Stimulated activated CD8-positive, alpha-beta memory T cell treated with anti-CD3 and anti-CD28 coated beads, Interleukin-12 subunit alpha, Interleukin-12 subunit beta, amount 100 ng/mL, for 24 hours (primary cell): ENCODE data around the gene SLC6A7.

ENCODE experiments used
- DNase-seq: peaks from one replicate; pipeline ENCODE4 v3.0.0-alpha.2; 2020; ENCODE audit errors: extremely low read depth

SLC6A7 gene

DNA sequence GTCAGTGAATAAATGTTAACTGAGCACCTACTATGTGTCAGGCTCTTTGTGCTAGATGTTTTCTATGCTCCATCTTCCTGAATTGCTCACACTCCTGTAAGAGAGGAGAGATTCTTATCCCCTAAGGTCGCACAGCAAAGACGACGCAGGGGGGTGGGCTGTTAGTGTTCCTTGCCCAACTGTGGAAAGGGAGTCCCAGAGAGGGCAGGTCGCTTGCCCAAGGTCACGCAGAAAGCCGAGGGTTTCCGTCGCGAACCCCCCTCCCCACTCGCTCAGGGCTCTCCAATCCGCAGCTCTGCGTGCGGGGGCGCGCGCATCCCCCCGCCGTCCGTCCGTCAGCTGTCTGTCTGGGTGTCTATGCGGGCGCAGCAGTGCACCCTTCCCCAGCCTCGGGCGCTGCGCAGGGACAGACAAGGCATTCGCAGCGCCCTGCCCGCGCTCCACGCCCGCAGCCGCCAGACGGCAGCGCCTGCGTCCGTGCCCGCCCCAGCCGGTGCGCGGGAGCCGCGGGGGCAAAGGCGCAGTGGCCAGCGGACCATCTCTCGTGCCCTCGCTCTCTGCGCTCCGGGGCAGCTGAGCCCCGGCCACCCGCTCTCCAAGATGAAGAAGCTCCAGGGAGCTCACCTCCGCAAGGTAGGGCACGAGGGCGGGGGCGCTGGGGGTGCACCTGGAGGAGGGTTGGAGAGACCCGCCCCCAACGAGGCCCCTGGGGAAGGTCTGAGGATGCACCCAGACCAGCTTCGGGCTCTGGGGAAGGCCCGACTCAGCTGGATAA lies at the start of gene SLC6A7:
Gene SLC6A7, plus strand, starts transcription at position 335 of the 775 bp plus-strand sequence. Its CDS starts 266 bp downstream, at position 601.
- no peak for DNase-seq

DNA sequence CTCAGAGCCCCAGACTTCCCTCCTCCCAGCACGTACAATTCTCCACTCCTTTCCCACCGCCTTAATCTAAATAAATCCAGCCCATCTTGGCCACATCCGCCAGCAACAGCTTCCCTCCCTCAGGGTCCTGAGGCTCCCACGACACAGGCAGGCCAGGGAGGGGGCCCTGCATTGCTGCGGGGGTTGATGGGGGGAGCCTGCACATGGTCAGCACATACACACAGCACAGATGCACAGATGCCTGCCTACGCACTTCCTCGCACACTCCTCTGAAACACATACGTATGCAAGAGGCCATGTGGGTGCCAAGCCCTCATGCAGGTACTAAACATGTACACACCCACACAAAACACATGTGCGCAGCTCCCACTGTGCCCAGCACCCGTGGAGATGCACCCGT lies 49.0 kb upstream of the SLC6A7 start:
- DNase-seq = no peak

DNA sequence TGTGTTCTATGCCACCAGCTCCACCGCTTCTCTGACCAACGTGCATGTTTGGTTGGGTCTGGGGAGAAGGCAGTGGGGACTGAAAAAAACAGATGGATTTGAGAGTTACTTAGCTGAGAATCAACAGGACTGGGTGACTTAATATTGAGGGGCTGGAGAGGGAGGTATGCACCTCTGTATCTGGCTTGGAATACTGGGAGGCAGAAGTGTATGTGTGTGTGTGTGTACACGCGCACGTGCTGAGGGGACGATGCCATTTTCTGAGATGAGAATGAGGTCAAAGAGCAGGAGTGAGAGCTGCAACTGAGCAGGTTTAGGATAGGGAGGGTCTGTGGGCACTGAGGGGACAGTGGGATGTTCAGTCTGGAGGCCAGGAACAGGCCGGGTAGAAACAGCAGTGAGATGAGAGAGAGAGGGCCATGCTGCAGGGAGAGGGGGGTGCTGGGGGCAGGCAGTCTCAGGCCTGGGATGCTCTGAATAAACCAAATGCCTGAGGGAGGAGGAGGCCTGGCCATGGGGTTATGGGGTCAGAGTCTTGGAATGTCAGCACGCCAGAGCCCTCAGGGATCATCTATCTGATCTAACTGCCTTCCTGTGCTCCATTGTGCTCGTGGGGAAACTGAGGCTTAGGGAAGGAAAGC lies 48.2 kb upstream of the SLC6A7 start:
- DNase-seq = no peak

DNA sequence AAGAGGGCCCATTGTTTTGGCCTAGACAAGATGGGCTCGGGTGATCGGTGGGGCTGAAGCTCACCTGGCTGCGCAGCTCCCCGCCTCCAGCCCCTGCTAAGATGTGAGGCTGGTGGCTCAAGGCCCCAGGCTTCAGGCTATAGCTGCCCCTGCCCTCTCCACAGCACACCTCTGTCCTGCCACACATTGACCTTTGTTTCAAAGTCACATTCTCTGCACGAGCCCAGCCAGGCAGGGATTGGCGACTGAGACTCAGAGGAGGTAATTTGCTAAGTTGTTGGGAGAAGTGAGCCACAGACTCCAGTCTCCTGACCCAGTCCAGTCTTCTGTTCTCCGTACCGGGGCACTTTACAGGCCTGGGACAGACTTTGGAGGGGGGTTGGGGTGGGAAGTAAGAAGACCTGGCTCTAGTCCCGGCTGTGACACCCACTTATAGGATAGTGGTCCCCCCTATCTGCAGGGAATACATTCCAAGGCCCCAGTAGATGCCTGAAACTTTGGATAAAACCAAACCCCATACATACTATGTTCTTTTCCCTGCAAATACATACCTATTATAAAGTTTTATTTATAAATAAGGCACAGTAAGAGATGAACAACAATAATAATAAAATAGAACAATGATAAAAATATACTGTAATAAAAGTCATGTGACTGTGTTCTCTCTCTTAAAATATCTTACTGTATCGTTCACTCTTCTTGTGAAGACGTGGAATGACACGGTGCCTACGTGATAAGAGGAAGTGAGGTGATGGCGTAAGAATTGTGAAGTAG lies 47.5 kb upstream of the SLC6A7 start:
- DNase-seq = no peak

DNA sequence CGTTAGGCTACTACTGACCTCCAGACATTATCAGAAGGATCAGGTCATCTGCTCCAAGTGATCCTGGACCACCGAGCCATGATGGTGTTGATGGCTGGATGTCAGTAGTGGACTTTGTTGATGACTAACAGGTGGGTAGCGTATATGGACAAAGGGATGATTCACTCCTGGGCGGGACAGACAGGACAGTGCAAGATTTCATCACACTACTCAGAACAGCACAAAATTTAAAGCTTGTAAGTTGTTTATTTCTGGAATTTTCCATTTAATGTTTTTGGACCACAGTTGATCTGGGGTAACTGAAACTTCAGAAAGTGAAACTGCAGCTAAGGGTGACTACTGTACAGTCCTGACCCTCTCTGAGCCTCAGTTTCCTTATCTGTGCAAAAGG lies 46.9 kb upstream of the SLC6A7 start:
- DNase-seq = no peak

DNA sequence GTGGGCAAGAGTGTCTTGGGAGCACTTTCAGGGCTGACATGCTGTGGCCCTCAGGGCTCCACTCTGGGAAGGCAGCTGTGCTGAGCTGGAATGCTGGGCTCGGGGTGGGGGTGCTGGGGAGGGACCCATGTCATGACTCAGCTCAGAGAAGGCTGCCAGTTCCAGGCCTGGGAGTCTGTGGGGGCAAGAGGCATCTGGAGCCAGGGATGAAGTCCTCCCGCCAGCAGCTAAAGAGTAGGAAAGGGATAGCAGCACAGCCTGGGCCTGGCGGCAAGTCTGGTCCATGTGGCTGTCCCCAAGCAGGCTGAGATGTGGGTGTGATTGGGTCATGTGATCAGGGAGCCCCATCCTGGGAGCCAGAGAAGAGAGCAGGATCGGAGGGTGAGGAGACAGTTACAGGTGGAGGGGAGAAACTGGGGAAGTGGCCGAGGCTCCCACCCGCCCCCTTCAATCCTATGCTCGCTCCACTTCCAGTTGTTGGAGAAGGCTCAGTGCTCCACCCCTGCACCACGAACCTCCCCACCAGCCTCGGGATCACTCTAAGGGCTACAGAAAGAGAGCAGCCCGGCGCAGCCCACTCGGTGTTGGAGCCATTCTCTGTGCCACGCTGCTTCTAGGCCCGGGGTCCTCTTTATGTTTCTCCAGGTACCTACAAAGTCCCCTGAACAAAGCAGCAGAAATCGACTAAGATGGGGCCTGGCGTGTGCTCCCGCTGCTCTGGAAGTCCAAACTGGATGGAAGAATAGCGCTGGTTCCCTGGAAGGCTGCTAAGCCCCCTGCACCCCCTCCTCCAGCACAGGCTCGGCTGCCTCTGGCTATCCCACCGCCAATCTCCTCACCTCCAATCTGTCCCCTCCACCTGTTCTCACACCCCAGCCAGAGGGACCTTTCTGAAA lies 46.3 kb upstream of the SLC6A7 start:
- no peak for DNase-seq

DNA sequence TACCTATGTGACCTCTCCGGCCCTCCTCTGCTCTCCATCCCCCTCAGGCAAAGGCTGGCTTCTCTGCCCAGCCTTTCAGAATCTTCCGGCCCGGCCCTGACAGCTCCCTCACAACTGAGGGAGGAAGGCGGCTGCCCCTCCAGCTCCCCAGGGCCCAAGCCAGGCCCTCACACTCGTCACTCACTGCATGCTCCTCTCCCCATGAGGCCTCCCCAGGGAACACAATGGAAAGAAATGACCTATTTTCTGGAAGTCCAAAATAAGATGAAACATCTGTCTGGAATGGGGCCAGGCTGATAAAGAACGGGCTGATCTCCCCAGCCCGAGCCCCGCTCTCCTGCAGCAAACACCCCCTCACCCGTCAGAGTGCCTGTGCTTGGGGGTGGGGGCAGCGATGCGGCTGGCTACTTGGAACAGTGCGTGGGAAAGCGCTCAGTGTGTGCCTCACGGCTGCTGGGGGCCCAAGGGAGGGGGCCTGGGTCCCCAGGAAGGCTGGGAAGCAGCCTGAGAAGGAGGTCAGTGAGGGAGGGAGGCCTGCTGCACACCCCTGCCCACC lies 45.5 kb upstream of the SLC6A7 start:
- DNase-seq = no peak

DNA sequence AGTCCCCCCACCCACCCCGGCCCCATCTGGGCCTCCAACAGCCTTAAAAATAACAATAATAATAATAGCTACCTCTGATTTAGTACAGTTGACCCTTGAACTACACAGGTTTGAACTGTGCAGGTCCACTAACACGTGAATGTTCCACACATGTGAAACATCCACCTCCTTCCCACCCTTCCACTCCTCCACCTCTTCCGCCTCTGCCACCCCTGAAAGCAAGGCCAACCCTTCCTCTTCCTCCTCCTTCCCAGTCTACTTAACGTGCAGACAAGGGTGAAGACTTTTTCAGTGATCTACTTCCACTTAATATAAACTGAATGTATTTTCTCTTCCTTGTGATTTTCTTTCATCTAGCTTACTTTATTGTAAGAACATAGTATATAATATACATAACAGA lies 45.0 kb upstream of the SLC6A7 start:
- no peak for DNase-seq

DNA sequence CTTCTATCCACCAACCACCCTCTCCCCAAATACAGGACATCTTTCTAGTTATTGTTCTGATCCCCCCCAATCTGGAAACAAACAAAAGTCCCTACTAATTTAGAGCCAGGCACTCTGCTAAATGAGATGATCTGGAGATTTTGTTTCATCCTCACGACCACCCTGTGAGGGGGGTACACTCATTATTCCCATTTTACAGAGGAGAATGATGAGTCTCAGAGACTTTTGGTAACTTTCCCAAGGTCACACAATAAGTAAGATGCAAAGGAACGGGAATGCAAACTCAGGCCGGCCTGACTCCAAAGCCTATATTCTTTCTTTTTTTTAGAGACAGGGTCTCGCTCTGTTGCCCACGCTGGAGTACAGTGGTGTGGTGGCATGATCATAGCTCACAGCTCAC lies 43.6 kb upstream of the SLC6A7 start:
- no peak for DNase-seq

DNA sequence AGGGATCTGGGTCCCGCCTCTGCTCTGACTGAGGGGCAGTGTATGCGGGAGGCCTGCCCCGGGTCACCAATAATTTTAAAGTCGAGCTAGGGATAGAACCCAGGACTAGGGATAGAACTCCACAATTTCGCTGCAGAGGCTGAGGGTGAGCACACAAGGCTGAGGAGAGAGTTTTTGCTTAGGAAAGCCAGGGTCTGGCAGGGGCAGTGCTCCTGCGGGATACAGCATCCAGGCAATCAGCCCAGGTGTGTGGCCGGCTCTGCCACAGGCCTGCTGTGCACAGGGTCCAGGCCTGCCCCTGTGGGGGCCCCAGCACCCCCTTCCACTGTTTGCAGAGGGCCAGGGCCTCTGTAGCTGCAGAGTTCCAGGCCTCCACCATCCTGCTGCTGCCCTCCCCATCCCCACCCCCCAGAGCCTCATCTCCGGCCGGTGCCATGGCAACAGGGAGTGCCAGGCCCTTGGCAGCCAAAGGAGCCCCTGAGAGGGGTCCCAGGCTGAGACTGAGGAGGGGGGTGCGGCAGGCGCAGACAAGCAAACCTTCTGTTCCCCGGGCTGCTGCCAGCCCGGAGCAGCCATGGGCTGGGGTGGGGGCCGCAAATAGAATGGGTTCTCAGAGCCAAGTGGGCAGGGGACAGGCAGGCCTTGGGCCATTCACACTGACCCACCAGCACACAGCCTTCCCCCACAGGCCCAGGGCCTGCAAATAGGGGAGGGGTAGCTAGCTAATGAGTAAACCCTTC lies 42.8 kb upstream of the SLC6A7 start:
- no peak for DNase-seq

DNA sequence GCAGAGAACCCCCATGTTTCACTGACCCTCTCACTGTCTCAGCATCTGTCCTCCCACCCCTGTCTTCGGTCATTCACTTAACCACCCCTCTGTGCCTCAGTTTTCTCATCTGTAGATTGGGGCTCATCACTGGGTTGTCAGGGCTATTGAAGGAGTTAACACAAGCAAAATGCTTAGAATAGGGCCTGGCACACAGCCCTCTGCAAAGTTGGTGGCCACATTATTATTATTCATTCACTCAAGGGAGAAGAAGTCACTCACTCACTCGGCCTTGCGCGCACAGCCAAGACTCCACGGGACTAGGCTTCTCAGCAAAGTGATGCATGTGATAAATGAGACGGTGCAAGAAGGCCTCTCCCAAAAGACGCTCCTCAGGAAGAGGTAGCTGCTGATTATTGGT lies 42.2 kb upstream of the SLC6A7 start:
- DNase-seq = no peak

DNA sequence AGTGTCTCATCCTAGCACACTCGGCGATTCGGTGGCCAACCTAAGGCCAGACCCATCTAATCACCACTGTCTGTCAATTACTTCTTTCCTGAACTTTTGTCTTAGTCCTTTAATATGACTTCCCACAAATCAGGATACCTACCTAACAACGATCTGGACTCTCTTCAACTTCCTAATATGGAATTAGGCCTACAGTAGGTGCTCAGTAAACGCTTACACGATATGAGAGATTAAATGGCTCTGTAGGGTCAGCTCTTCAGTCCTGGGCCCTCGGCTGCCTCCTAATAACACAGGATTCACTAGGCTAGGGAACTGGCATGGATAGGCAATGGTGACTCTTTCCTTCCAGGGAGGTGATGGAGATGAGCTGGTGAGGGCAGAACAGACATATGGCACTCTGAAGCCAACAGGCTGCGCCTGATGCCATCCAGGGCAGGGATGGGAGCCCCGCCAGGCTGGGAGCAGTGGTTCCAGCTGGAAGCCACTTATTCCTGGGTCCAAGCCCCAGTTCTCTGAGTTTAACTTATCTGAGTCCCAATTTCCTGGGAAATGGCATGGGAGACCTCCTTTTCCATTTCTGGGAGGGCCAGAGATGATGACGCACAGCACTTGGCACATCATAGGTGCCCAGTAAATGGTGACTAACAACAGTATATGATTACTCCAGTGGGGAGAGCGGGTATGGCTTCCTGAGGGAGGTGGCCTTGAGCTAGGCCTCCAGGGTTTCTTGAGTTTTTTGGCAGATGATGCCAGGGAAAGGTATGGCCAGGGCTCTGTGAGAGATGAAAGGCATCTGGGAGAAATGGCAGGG lies 41.5 kb upstream of the SLC6A7 start:
- DNase-seq = no peak

DNA sequence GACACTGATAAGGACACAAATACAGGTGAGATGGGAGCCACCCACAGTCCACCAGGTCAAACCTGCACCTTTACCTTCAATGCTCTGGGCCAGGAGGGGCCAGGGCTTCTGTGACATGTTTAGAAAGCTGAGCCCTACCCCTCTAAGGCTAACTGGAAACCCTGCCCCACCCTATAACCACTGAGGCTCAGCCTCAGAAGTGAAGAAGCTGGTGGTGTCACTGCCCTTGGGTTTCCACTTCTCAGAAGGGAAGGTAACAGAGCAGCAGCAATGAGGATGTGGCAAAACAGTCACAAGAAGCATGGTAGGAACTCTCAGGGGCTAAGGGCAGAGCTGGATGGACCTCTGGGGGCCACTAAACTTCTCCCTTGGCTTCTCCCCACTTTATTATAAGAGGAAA lies 40.2 kb upstream of the SLC6A7 start:
- DNase-seq = no peak

DNA sequence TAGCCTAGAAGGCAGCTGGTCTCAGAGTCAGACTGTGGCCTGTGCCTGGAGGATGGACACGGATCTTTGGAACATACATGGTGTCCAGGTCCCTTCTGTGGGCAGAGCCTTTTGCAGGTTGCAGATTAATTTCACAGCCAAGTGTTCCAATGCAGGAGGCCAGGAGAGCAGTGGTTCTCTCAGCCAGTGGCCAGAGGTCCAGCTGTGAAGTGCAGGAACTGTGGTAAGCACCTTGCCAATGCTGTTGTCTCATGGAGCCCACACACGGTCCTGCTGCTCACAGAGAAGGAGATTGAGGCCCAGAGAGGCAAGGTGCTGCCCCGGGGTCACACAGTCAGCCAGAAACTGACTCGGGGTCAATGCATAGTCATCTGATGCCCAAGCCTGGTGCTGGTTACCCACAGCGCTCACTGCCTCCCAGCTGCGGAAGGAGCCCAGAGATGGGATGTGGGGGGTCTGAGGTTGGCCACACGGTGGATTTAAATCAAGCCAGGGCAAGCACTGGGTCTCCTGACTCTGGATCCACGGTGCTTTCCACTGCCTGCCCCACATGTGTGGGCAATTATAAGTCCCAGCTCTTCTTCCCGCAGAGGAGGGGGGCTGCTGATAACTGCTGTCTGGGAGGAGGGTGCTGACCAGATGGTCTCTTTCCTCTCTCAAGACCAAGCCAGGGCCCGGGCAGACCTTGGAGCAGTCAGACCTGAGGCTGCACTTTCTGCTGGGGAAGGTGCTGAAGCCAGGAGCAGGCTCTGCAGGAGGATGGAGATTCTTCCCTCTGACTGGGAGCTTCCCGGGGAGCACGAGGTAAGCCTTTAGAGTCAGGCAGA lies 37.0 kb upstream of the SLC6A7 start:
- no peak for DNase-seq

DNA sequence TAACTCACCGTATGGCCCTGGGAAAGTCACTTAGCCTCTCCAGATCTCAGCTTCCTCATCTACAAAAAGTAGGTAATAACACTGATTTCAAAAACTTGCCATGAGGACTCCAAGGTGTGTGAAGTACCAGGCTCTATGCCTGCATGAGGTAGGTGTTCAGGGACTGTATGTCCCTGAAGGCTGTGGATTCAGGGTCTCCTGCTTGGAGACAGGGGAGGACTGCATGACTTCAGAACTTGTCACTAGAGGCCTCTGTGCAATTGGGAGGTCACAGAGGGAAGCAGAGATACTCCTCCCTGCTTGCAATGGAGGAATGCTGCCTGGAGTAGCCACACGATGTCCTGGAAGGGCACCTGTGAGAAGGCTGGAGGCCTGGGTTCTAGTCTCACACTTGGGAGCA lies 36.4 kb upstream of the SLC6A7 start:
- no peak for DNase-seq

DNA sequence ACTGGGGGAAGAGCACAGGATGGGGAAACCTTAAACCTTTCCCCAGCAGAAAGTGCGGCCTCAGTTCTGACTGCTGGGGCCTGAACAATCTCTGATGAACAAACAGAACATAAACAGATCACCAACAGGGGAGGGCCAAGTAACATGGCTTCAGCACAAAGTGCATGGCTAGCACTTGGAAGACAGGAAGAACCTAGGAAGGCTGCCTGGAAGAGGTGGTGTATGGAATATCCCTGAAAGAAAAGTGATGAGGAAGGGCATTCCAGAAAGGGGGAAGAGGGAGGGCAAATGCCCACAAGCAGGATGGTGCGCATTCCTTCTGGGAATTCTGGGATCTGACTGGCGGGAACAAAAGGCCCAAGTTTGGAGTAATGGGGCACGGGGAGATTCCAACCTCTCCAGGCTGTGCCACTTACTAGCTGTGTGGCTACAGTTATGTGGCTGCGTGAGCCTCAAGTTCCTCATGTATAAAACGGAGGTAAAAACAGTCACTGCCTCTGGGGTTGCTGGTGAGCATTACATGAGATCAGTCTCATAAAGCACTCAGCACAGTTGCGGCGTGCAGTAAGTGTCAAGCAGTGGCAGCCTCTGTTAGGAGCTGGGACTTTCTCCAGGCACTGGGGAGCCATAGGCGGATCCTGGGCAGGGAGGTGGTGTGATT lies 35.8 kb upstream of the SLC6A7 start:
- DNase-seq = no peak

DNA sequence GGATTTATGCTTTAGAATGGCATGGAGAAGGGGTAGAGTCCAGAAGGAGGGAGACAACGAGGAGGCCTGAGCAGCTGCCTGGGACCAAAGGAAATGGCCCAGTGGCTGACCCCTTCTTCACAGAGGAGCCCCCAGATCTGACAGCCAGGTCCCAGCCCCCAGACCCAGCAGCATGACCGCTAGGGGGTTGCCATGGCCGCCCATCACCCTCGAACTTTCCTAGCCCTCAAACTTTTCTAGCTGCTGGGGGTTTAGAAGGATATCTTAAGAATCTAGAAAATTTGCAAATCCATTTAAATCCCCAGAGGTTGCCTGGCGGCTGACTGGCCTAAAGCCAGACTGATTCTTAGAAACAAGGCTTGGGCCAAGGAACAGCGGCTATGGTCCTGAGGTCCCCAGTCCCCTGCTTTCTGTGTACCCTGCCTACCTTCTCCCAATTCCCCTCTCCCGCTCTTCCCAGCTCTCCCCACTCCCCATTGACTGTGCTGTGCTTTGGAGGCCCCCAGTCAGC lies 35.2 kb upstream of the SLC6A7 start:
- no peak for DNase-seq
